Breast epithelium (tissue), 3 donors: ENCODE results near the gene MATN1.

Experiments used
- CTCF ChIP-seq, 3 donors: fragments of 450-650 bp; IDR thresholded peaks; one replicate each; pipeline ENCODE4 v1.5.1; 2016 to 2017; ENCODE audit warnings: antibody characterized with exemption in 3 of 3, mild to moderate bottlenecking in 3 of 3, moderate library complexity in 3 of 3
- POLR2A ChIP-seq: fragments of 450-650 bp; IDR thresholded peaks from one replicate; pipeline ENCODE4 v1.6.1; 2016; ENCODE audit warnings: antibody characterized with exemption, mild to moderate bottlenecking, moderate library complexity
- POLR2AphosphoS5 ChIP-seq, 3 donors: sonication (generic); formaldehyde crosslinking; IDR thresholded peaks; one replicate each; pipeline ENCODE4 v1.6.1; 2017; ENCODE audit warnings: antibody characterized with exemption in 3 of 3

- TF ChIP-seq POLR2AphosphoS5 (IDR thresholded peaks at IDR 0.05) (no peak), CTCF (IDR thresholded peaks at IDR 0.05) (no peak), POLR2A (no peak)
Observed at GRCh38 chr1:30680429-30680828, 43.0 kb downstream of the MATN1 start.
